Activated T-cell treated with anti-CD3 and anti-CD28 coated beads, Interleukin-2, amount 50 U/mL, for 72 hours (primary cell): ENCODE measurements around the gene SHC4. TPM values are rescaled to one million over a fixed set of nuclear protein-coding genes. Genes with fewer than 3 reads are reported as not detected.

Source experiments
- ATAC-seq, 2 donors: fragments of 150-1000 bp; cut with Tn5 transposase; replicated peaks in 1 of 2; 2 replicates each; pipeline ENCODE4 v1.10.0; 2021; ENCODE audit warnings: moderate library complexity in 2 of 2, mild to moderate bottlenecking in 1 of 2
- DNase-seq, 2 donors: peaks; one replicate each; pipeline ENCODE4 v3.0.0; 2021 to 2022; ENCODE audit warnings: mixed read lengths in 1 of 2
- H3K27ac Mint-ChIP-seq: one replicate; pipeline ENCODE4 v1.8.0; 2022; ENCODE audit warnings: mild to moderate bottlenecking, moderate library complexity, mixed read lengths
- H3K27me3 Mint-ChIP-seq: one replicate; pipeline ENCODE4 v1.8.0; 2022; ENCODE audit warnings: low read depth, mixed read lengths
- H3K36me3 Mint-ChIP-seq, 2 donors: one replicate each; pipeline ENCODE4 v1.8.0; 2022; ENCODE audit warnings: mixed read lengths in 2 of 2, mild to moderate bottlenecking in 1 of 2; ENCODE audit not compliant: insufficient read depth in 2 of 2
- H3K4me1 Mint-ChIP-seq: one replicate; pipeline ENCODE4 v1.8.0; 2022; ENCODE audit warnings: low read depth, mixed read lengths
- H3K4me3 Mint-ChIP-seq, 2 donors: one replicate each; pipeline ENCODE4 v1.8.0; 2022; ENCODE audit warnings: mild to moderate bottlenecking in 2 of 2, mixed read lengths in 2 of 2, moderate library complexity in 2 of 2
- H3K9me3 Mint-ChIP-seq, 2 donors: one replicate each; pipeline ENCODE4 v1.8.0; 2022; ENCODE audit warnings: mixed read lengths in 2 of 2
- total RNA-seq, 2 donors: library from RNA; stranded (reverse); gene quantifications; one replicate each; pipeline ENCODE4 v1.2.3, GENCODE V29; 2022

The SHC4 gene
- total RNA-seq, 2 donors from 2014 or later: 1.2 to 2.1 TPM

DNA sequence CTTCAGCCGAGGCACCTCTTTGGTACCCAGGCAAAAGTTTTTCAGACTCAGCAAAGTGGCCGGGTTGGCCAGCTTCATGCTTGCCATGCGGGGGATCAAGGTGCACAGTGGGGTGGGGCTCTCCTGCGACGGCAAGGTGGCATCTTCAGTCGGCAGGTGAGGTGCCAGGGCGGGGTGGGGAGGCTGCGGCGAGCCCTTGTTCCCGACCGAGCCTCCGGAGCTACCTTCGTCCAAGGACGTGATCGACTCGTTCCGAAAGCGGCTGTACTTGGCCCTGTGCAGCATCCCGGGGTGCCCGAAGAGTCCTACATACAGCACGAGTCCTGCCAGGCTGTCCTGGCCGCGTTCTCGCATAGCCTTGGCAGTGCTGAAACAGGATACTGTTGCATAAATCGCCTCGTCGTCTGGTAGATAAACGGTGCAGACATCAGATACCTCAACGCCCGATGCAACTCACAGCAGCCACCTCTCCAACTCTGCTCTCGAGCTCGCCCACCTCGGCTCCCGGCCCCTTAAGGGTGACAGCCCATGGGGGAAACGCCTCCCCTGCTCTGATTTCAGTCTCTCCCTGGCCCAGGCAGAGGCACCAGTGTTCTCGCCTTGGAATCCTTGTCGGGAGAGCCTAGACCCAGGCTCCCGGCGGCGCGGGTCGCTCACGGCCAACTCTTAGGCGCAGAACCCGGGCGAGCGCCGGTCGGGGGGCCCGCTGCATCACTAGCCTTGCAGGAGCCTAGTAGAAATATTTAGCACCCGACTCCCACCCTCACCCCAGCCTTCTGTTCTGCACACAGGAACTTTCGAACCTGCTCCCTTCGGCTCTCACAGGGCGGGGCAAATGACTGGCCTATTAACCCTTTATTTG, 826 bp downstream of the SHC4 start:
- Mint-ChIP-seq H3K9me3 (no peaks in the 10 kb centered on the region), H3K27ac (no peak overlapping the region), H3K27me3 (peaks cover 55% of the 10 kb centered on the region), H3K4me3 (peak overlapping the region; percentile 83 to 93), H3K36me3 (peaks cover 0 to 2% of the 10 kb centered on the region in 2 donors), H3K4me1 (peaks cover 40% of the 10 kb centered on the region)
- DNase-seq (no peak), ATAC-seq (no peak)

- Mint-ChIP-seq H3K27ac (no peak overlapping the region), H3K36me3 (no peaks in the 10 kb centered on the region), H3K4me3 (no peak overlapping the region), H3K4me1 (no peaks in the 10 kb centered on the region), H3K9me3 (no peaks in the 10 kb centered on the region), H3K27me3 (peaks cover 49% of the 10 kb centered on the region)
- no peak for DNase-seq
- no peak for ATAC-seq
Observed at GRCh38 chr15:48955967-48956366, 7.8 kb downstream of the SHC4 start.

DNA sequence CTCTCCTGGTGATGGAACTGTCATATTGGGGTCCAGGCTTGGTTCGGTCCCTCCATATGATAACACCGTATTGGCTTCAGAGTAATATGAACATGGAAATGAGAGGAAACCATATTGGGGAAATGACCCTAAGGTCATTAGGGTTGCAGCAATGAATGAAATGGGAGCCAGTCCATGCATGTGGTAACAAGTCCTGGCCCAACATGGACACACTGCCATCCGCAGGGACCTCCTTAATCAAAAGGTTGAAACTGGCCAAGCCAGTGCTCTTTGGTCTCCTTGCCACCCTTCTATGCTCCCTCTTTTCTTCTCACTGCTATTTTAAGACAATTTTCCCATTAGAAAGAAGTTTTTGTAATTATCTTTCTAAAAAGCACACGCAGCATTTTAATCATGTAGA, 8.3 kb downstream of the SHC4 start:
- DNase-seq (no peak), ATAC-seq (no peak)
- Mint-ChIP-seq H3K27ac (no peak overlapping the region), H3K36me3 (no peaks in the 10 kb centered on the region), H3K4me1 (no peaks in the 10 kb centered on the region), H3K4me3 (no peak overlapping the region), H3K9me3 (no peaks in the 10 kb centered on the region), H3K27me3 (peaks cover 54% of the 10 kb centered on the region)

- Mint-ChIP-seq H3K9me3 (no peaks in the 10 kb centered on the region), H3K27me3 (peaks cover 48% of the 10 kb centered on the region), H3K4me1 (no peaks in the 10 kb centered on the region), H3K4me3 (no peak overlapping the region), H3K27ac (no peak overlapping the region), H3K36me3 (no peaks in the 10 kb centered on the region)
- ATAC-seq: no peak
- no peak for DNase-seq
Observed at GRCh38 chr15:48954538-48954937, 9.2 kb downstream of the SHC4 start.

DNA sequence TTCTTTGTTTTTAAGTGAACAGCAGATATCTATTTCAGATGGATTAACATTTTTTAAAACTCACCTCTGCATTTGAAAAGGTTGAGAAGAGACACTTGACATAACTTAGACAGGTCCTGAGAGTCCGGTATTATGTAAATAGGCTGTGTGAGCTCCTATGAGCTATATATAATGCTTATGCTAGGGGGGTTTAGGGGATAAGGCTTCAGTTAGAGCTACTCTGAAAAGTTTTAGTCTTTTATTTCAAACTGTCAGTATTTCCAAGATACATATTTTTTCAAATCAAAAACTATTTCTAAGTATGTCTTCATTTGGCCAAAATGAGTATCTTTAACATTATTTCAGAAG, 16.9 kb downstream of the SHC4 start:
- H3K9me3 Mint-ChIP-seq: no peaks in the 10 kb centered on the region
- H3K4me3 Mint-ChIP-seq: no peak overlapping the region
- ATAC-seq: no peak
- H3K27ac Mint-ChIP-seq: no peak overlapping the region
- peaks cover 0 to 1% of the 10 kb centered on the region in 2 donors for H3K36me3 Mint-ChIP-seq
- no peak for DNase-seq
- peaks cover 16% of the 10 kb centered on the region for H3K4me1 Mint-ChIP-seq
- H3K27me3 Mint-ChIP-seq: peaks cover 30% of the 10 kb centered on the region

DNA sequence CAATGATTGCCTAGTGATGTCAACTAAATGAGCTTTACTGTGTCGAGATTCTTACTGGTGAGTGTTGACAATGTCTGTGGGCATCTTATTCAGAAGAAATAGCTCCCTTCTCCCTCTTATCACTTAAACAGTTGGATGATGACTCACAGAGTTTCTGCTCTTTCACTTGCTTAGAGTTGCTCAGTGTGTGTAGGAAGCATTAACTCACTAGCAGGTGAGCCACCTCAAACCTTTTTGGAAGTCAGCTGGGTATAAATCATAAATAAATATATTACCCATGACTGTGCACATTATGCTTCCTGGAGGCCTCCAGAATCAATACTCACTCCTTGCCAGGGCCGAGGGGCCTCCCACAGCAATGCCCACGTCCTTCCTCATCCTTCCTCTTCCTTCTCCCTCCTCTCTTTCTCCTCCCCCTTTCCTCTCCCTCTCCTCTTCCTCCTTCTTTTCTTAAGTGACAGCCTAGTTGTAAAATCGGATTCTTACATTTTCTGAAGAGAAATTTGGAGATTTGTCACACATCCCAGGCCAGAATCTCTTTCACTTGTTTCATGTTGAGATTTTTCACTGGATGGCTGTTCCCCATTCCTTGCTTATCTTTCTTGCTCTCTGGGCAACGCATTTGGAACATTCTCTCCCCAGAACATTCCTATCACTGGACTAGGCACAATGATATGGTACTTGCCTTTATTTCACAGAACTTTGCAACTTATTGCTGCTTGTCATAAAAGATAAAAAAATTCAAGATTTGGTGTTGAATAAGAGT, 17.5 kb downstream of the SHC4 start:
- H3K4me1 Mint-ChIP-seq: peaks cover 18% of the 10 kb centered on the region
- DNase-seq (no peak), ATAC-seq (peak; percentile 91 to 92)
- H3K27ac Mint-ChIP-seq: no peak overlapping the region
- peaks cover 30% of the 10 kb centered on the region for H3K27me3 Mint-ChIP-seq
- H3K4me3 Mint-ChIP-seq: peak overlapping the region in 1 of 2 donors; percentile 25
- no peaks in the 10 kb centered on the region for H3K9me3 Mint-ChIP-seq
- peaks cover 0 to 1% of the 10 kb centered on the region in 2 donors for H3K36me3 Mint-ChIP-seq

DNA sequence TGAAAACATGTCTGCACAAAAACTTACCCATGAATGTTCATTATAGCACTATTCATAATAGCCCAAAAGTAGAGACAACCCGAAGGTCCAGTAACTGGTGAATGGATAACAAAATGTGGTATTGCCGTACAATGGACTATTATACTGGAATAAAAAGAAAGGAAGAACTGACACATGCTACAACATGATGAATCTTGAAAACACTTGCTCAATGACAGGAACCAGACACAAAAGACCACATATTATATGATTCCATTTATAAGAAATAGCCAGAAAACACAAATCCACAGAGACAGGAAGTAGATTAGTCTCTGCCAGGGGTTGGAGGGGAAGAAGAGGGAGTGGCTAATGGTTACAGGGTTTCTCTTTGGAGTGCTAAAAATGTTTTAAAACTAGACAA, 18.3 kb downstream of the SHC4 start:
- peaks cover under 1 to 3% of the 10 kb centered on the region in 2 donors for H3K9me3 Mint-ChIP-seq
- H3K4me1 Mint-ChIP-seq: peaks cover 27% of the 10 kb centered on the region
- H3K27ac Mint-ChIP-seq: no peak overlapping the region
- H3K27me3 Mint-ChIP-seq: peaks cover 28% of the 10 kb centered on the region
- H3K36me3 Mint-ChIP-seq: peaks cover 1 to 2% of the 10 kb centered on the region in 2 donors
- peak overlapping the region in 1 of 2 donors; percentile 32 for H3K4me3 Mint-ChIP-seq
- DNase-seq (no peak), ATAC-seq (no peak)

GRCh38 chr15:48941904-48942303, 21.8 kb downstream of the SHC4 start:
- peaks cover 3 to 4% of the 10 kb centered on the region in 2 donors for H3K9me3 Mint-ChIP-seq
- no peak for ATAC-seq
- peaks cover 37% of the 10 kb centered on the region for H3K27me3 Mint-ChIP-seq
- peaks cover 30% of the 10 kb centered on the region for H3K4me1 Mint-ChIP-seq
- H3K4me3 Mint-ChIP-seq: no peak overlapping the region
- peaks cover 2 to 3% of the 10 kb centered on the region in 2 donors for H3K36me3 Mint-ChIP-seq
- H3K27ac Mint-ChIP-seq: no peak overlapping the region
- no peak for DNase-seq

DNA sequence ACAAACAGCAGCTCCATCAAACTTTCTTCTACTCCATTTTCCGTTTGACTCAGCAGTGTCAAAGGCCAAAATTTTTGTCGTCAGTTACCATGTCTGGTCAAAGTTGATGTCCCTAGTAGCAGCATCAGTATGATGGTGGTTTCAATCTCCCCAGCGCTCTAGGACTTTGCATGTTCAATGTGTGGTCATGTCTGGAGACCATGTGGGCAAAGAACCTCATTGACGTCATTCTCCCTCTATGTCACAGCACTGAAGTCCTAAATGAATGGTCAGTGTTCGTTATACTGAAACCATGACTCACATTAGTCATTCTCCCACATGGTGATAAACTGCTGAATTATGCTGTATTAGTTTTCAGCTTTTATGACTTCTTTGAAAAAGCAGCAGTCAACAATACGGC, 23.2 kb downstream of the SHC4 start:
- Mint-ChIP-seq H3K36me3 (peaks cover 2 to 3% of the 10 kb centered on the region in 2 donors), H3K27ac (peak overlapping the region; percentile 68), H3K27me3 (peaks cover 46% of the 10 kb centered on the region), H3K9me3 (peaks cover 3 to 4% of the 10 kb centered on the region in 2 donors), H3K4me3 (peak overlapping the region in 1 of 2 donors; percentile 61), H3K4me1 (peaks cover 19% of the 10 kb centered on the region)
- DNase-seq: peak; percentile 30 to 50
- ATAC-seq: peak; percentile 92 to 97

DNA sequence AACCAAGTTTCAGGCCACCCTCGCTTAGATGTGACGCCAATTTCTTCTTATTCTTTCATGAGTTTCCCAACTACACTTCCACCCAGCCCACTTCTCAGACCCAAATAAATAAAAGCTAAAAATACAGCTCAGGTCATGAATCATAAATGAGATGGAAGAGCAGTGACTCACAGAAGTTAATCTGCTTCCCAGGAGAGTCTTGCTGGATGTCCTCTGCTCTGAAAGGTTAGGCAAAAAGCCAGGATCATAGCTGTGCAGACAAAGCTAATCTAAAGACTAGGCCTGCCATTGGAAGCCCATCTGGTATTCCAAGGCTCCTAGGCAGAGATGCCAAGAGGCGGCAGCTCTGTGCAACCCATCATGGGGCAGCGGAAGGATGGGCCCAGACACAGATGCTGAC, 24.1 kb downstream of the SHC4 start:
- Mint-ChIP-seq H3K27me3 (peaks cover 52% of the 10 kb centered on the region), H3K9me3 (peaks cover 3 to 4% of the 10 kb centered on the region in 2 donors), H3K27ac (no peak overlapping the region), H3K36me3 (peaks cover 2 to 3% of the 10 kb centered on the region in 2 donors), H3K4me3 (no peak overlapping the region), H3K4me1 (peaks cover 14% of the 10 kb centered on the region)
- ATAC-seq: no peak
- DNase-seq: no peak

GRCh38 chr15:48937886-48938285, 25.8 kb downstream of the SHC4 start:
- peaks cover 14% of the 10 kb centered on the region for H3K4me1 Mint-ChIP-seq
- peaks cover 42% of the 10 kb centered on the region for H3K27me3 Mint-ChIP-seq

DNA sequence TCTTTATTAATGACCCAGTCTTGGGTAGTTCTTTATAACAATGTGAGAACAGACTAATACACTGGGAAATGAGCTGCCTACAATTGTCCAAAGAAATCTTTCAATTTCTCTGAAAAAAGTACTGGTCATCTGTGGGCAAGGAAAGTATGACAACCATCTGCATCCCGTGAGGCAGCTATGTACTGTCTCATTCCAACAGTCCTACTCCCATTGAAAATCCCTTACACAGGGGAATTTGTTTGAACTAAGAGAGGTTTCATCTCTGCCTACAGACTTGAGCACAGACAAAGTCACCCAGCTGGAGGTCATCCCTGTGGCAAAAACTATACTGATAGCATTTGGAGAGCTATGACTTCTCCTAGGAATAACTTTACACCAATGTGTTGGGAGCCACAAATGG, 27.1 kb downstream of the SHC4 start:
- H3K27me3 Mint-ChIP-seq: peaks cover 47% of the 10 kb centered on the region
- peaks cover 14% of the 10 kb centered on the region for H3K4me1 Mint-ChIP-seq
- no peak for ATAC-seq

More at GRCh38 chr15:48937886-48938285, 25.8 kb downstream of the SHC4 start:
- DNase-seq (no peak), ATAC-seq (no peak)
- Mint-ChIP-seq H3K9me3 (peaks cover 3 to 4% of the 10 kb centered on the region in 2 donors), H3K27ac (no peak overlapping the region), H3K36me3 (peaks cover 2% of the 10 kb centered on the region in 2 donors), H3K4me3 (no peak overlapping the region)

GRCh38 chr15:48935236-48935635, 28.5 kb downstream of the SHC4 start:
- Mint-ChIP-seq H3K36me3 (peaks cover 0 to 5% of the 10 kb centered on the region in 2 donors), H3K27me3 (peaks cover 36% of the 10 kb centered on the region), H3K4me1 (peaks cover 16% of the 10 kb centered on the region), H3K4me3 (no peak overlapping the region), H3K9me3 (peaks cover 3 to 5% of the 10 kb centered on the region in 2 donors), H3K27ac (no peak overlapping the region)
- ATAC-seq (no peak), DNase-seq (no peak)

More for the DNA sequence above, 27.1 kb downstream of the SHC4 start:
- Mint-ChIP-seq H3K27ac (no peak overlapping the region), H3K36me3 (peaks cover 2 to 5% of the 10 kb centered on the region in 2 donors), H3K9me3 (peaks cover 4 to 8% of the 10 kb centered on the region in 2 donors), H3K4me3 (no peak overlapping the region)
- no peak for DNase-seq
